Panc1 (cell line): ENCODE measurements around the gene SHISAL2B. TPM values are rescaled to one million over a fixed set of nuclear protein-coding genes. Genes with fewer than 3 reads are reported as not detected.

Experiments used
- ATAC-seq: fragments of 200-7000 bp; cut with Tn5 transposase; 2 replicates; pipeline ENCODE4 v1.9.1; 2020; ENCODE audit warnings: mild to moderate bottlenecking, moderate library complexity
- BruUV-seq: library from RNA; stranded (reverse); fragments of 400-500 nt; replicated peaks from 2 replicates; lab custom pipeline; 2021; lab: Mats Ljungman, UMichigan
- CTCF ChIA-PET: fragments of 300-600 bp; sonication (Branson Sonifier 250); formaldehyde crosslinking; loops from one replicate; lab custom pipeline; 2022; ENCODE audit warnings: antibody characterized with exemption; lab: Charles Lee
- POLR2A ChIA-PET: fragments of 300-600 bp; sonication (Branson Sonifier 250); formaldehyde crosslinking; loops from one replicate; lab custom pipeline; 2022; ENCODE audit warnings: antibody characterized with exemption; lab: Charles Lee
- DNase-seq: peaks from one replicate; pipeline ENCODE4 v3.0.0-alpha.2; 2010; ENCODE audit warnings: low read depth, low spot score
- H3K27ac ChIP-seq: 2 replicates; pipeline ENCODE4 v1.5.1; 2011; ENCODE audit warnings: mild to moderate bottlenecking, low read length, inconsistent platforms
- H3K27me3 ChIP-seq: fragments of 200-500 bp; sonication (Bioruptor generic); 2 replicates; pipeline ENCODE4 v1.6.0; 2014; ENCODE audit warnings: low read length, inconsistent platforms; ENCODE audit not compliant: control insufficient read depth, insufficient read depth
- H3K36me3 ChIP-seq: fragments of 200-500 bp; sonication (Bioruptor generic); 2 replicates; pipeline ENCODE4 v1.5.1; 2014; ENCODE audit warnings: inconsistent platforms, mild to moderate bottlenecking, low read length, moderate library complexity; ENCODE audit not compliant: control insufficient read depth, insufficient read depth
- H3K4me1 ChIP-seq: 2 replicates; pipeline ENCODE4 v1.5.1; 2011; ENCODE audit warnings: inconsistent platforms, mild to moderate bottlenecking, low read length, moderate library complexity; ENCODE audit not compliant: control insufficient read depth, insufficient read depth
- H3K4me3 ChIP-seq, 2 experiments: 2 replicates each; pipeline ENCODE4 v1.5.1; 2011 to 2012; ENCODE audit warnings: low read depth in 2 of 2, low read length in 2 of 2, mild to moderate bottlenecking in 2 of 2, inconsistent platforms in 1 of 2, moderate library complexity in 1 of 2
- H3K9me3 ChIP-seq: fragments of 200-500 bp; sonication (Bioruptor generic); 2 replicates; pipeline ENCODE4 v1.5.1; 2014; ENCODE audit warnings: low read depth, mild to moderate bottlenecking, inconsistent platforms, low read length, moderate library complexity; ENCODE audit not compliant: control insufficient read depth, insufficient read depth
- POLR2AphosphoS5 ChIP-seq: IDR thresholded peaks from 2 replicates; pipeline ENCODE4 v1.6.1; 2012; ENCODE audit warnings: mild to moderate bottlenecking, low read depth, low read length, moderate library complexity
- SIN3A ChIP-seq: IDR thresholded peaks from 2 replicates; pipeline ENCODE4 v1.6.1; 2012; ENCODE audit warnings: low read depth, mild to moderate bottlenecking, low read length, moderate library complexity, borderline replicate concordance; ENCODE audit not compliant: insufficient read depth
- TCF7L2 ChIP-seq: IDR thresholded peaks from 2 replicates; pipeline ENCODE4 v1.6.1; 2011; ENCODE audit warnings: mild to moderate bottlenecking, low read depth, low read length, inconsistent platforms
- in situ Hi-C: cut with HindIII; loops from 2 replicates; pipeline ENCODE4 v1.10.0; 2016; ENCODE audit warnings: low sequenced_read_pairs, low pct_unique_long_range_greater_than_20kb
- intact Hi-C: fragments of 100-400 bp; cut with micrococcal nuclease; formaldehyde crosslinking; loops from one replicate; pipeline ENCODE4 v1.10.0; 2022; ENCODE audit not compliant: unreplicated experiment
- total RNA-seq: library from RNA; stranded (reverse); gene quantifications from one replicate; pipeline ENCODE4 v1.2.1, GENCODE V29; 2021; ENCODE audit not compliant: unreplicated experiment
- TF ChIP-seq, protein P1 (sequence below), 2 experiments: IDR thresholded peaks; 2 replicates each; pipeline ENCODE4 v1.6.1; 2011 to 2012; ENCODE audit warnings: low read depth in 2 of 2, control low read depth in 1 of 2, low read length in 1 of 2, mild to moderate bottlenecking in 1 of 2, moderate library complexity in 1 of 2; ENCODE audit not compliant: insufficient read depth in 1 of 2
- TF ChIP-seq, protein P2 (sequence below): fragments of 450-650 bp; IDR thresholded peaks from 2 replicates; pipeline ENCODE4 v1.5.1; 2017; ENCODE audit warnings: mild to moderate bottlenecking

SHISAL2B gene
- total RNA-seq, 1 experiment from 2014 or later = not detected

DNA sequence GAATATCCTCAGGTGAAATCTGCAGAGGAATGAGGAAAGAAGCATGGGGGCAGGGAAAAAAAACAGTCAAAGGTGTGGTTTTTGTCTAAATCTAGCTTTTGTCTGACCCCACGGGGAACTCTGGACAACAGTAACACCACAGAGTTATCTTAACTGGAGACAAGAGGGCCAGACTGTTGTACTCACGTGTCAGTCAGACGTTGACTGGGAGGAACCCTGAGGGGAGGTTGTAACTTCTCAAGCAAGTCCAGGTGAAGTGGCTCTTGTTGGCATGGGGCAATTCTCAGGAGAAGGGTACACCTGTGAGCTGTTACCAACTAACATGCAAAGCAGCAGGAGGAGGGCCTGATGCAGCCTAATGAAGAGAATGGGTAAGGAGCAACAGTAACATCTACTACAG, 44.1 kb upstream of the SHISAL2B start:
- Histone ChIP-seq H3K27me3 (no peaks in the 10 kb centered on the region), H3K36me3 (no peaks in the 10 kb centered on the region), H3K4me1 (no peaks in the 10 kb centered on the region), H3K4me3 (no peak overlapping the region), H3K9me3 (no peaks in the 10 kb centered on the region), H3K27ac (no peak overlapping the region)
- BruUV-seq = no TSS peak
- in situ Hi-C loops (no loop called here), intact Hi-C loops (no loop called here)
- TF ChIP-seq, protein P1, sequence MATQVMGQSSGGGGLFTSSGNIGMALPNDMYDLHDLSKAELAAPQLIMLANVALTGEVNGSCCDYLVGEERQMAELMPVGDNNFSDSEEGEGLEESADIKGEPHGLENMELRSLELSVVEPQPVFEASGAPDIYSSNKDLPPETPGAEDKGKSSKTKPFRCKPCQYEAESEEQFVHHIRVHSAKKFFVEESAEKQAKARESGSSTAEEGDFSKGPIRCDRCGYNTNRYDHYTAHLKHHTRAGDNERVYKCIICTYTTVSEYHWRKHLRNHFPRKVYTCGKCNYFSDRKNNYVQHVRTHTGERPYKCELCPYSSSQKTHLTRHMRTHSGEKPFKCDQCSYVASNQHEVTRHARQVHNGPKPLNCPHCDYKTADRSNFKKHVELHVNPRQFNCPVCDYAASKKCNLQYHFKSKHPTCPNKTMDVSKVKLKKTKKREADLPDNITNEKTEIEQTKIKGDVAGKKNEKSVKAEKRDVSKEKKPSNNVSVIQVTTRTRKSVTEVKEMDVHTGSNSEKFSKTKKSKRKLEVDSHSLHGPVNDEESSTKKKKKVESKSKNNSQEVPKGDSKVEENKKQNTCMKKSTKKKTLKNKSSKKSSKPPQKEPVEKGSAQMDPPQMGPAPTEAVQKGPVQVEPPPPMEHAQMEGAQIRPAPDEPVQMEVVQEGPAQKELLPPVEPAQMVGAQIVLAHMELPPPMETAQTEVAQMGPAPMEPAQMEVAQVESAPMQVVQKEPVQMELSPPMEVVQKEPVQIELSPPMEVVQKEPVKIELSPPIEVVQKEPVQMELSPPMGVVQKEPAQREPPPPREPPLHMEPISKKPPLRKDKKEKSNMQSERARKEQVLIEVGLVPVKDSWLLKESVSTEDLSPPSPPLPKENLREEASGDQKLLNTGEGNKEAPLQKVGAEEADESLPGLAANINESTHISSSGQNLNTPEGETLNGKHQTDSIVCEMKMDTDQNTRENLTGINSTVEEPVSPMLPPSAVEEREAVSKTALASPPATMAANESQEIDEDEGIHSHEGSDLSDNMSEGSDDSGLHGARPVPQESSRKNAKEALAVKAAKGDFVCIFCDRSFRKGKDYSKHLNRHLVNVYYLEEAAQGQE (IDR thresholded peaks at IDR 0.05; ENCODE audit: insufficient read depth in 1 of 2, low read depth in 2 of 2, low read length in 1 of 2) = no peak
- no peak for ATAC-seq
- CTCF ChIA-PET = no interaction called here
- POLR2A ChIA-PET = no interaction called here
- no peak for DNase-seq

DNA sequence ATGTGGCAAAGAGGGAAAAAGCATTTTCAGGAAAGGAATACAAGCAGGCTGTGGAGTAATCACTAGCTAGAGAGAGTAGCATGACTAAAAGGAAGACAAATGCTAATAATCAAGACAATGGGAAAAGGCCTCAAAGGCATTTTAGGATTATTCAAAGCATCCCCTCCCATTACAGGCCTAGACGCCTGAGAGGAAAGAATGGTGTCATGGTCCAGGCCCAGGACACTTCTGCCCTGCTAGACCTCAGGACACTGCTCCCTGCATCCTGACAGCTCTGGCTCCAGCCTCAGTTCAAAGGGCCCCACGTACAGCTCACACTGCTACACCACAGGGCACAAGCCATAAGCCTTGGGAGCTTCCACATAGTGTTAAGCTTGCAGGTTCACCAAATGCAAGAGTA, 40.8 kb upstream of the SHISAL2B start:
- no peak overlapping the region for H3K4me3 ChIP-seq
- TF ChIP-seq POLR2AphosphoS5 (no peak), SIN3A (no peak), TCF7L2 (no peak)
- TF ChIP-seq, protein P2, sequence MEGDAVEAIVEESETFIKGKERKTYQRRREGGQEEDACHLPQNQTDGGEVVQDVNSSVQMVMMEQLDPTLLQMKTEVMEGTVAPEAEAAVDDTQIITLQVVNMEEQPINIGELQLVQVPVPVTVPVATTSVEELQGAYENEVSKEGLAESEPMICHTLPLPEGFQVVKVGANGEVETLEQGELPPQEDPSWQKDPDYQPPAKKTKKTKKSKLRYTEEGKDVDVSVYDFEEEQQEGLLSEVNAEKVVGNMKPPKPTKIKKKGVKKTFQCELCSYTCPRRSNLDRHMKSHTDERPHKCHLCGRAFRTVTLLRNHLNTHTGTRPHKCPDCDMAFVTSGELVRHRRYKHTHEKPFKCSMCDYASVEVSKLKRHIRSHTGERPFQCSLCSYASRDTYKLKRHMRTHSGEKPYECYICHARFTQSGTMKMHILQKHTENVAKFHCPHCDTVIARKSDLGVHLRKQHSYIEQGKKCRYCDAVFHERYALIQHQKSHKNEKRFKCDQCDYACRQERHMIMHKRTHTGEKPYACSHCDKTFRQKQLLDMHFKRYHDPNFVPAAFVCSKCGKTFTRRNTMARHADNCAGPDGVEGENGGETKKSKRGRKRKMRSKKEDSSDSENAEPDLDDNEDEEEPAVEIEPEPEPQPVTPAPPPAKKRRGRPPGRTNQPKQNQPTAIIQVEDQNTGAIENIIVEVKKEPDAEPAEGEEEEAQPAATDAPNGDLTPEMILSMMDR = no peak
- TF ChIP-seq, protein P1 (IDR thresholded peaks at IDR 0.05; ENCODE audit: insufficient read depth in 1 of 2, low read depth in 2 of 2, low read length in 1 of 2) = no peak
- H3K9me3 ChIP-seq = no peaks in the 10 kb centered on the region
- BruUV-seq = no TSS peak
- DNase-seq (no peak), ATAC-seq (no peak)
- no peaks in the 10 kb centered on the region for H3K27me3 ChIP-seq
- H3K36me3 ChIP-seq = no peaks in the 10 kb centered on the region
- in situ Hi-C loops (no loop called here), intact Hi-C loops (no loop called here)
- no peaks in the 10 kb centered on the region for H3K4me1 ChIP-seq
- no peak overlapping the region for H3K27ac ChIP-seq
- CTCF ChIA-PET = no interaction called here
- POLR2A ChIA-PET = no interaction called here
